ENCODE results near the gene GNL2.
"Not testable (repeated sequence)": the region's sequence is repeated elsewhere in the genome, so short reads cannot be mapped to it uniquely, and the experiment has no call there.

GNL2 gene

GRCh38 chr1:37533317-37534093, 62.2 kb downstream of the GNL2 start:
- H3K79me1 ChIP-seq (replicated peaks; ENCODE audit: low read length, poor library complexity, severe bottlenecking) = peaks cover 2% of the 10 kb centered on the region
- no peaks in the 10 kb centered on the region for H3K27me3 ChIP-seq (ENCODE audit: control insufficient read depth in 1 of 2, insufficient read depth in 1 of 2, low read length in 2 of 2)
- H3K9ac ChIP-seq (ENCODE audit: low read length) = peak overlapping the region; percentile 63
- H3K4me2 ChIP-seq (ENCODE audit: low read length, poor library complexity, severe bottlenecking) = no peak overlapping the region
- DNase-seq = no peak
- no peak overlapping the region for H4K91ac ChIP-seq (ENCODE audit: low read length)
- 76% methylated on average over 3 of the region's 4 CpGs for WGBS
- H4K8ac ChIP-seq (ENCODE audit: low read length) = no peak overlapping the region
- H3K27ac ChIP-seq (ENCODE audit: low read length, poor library complexity, severe bottlenecking) = no peak overlapping the region
- H3K18ac ChIP-seq (ENCODE audit: low read depth in 1 of 2, low read length in 2 of 2) = no peak overlapping the region
- H2BK5ac ChIP-seq (ENCODE audit: low read depth, low read length, poor library complexity, severe bottlenecking) = no peak overlapping the region
- no peak overlapping the region for H3K14ac ChIP-seq (ENCODE audit: low read length in 2 of 2)
- H3K23ac ChIP-seq (ENCODE audit: low read length in 2 of 2) = no peak overlapping the region
- peaks cover 3 to 30% of the 10 kb centered on the region in 2 experiments for H3K36me3 ChIP-seq (ENCODE audit: control insufficient read depth in 1 of 2, insufficient read depth in 2 of 2, low read depth in 1 of 2, low read length in 2 of 2)
- H3K4me1 ChIP-seq (ENCODE audit: control insufficient read depth, insufficient read depth, low read depth, low read length) = no peaks in the 10 kb centered on the region
- no peak overlapping the region for H2BK15ac ChIP-seq (ENCODE audit: low read depth, poor library complexity, severe bottlenecking)
- no peak overlapping the region for H3K4me3 ChIP-seq (ENCODE audit: insufficient read depth in 1 of 2, low read depth in 1 of 2, low read length in 2 of 2)
- H2AFZ ChIP-seq (ENCODE audit: low read depth, low read length) = no peak overlapping the region
- no peak overlapping the region for H3K4ac ChIP-seq (ENCODE audit: low read depth in 1 of 2, low read length in 2 of 2)
- no peak overlapping the region for H2BK120ac ChIP-seq (ENCODE audit: low read depth, low read length)
- no peaks in the 10 kb centered on the region for H3K9me3 ChIP-seq (ENCODE audit: control insufficient read depth, low read length)
- peak overlapping the region; percentile 1 for H2AK5ac ChIP-seq (ENCODE audit: low read length, severe bottlenecking)
- H2BK12ac ChIP-seq (ENCODE audit: low read length in 2 of 2) = no peak overlapping the region

GRCh38 chr1:37532418-37533156, 63.1 kb downstream of the GNL2 start:
- not testable (repeated sequence) for H2BK15ac ChIP-seq (ENCODE audit: low read depth, poor library complexity, severe bottlenecking); H2BK120ac ChIP-seq (ENCODE audit: low read depth, low read length); H3K4me3 ChIP-seq (ENCODE audit: insufficient read depth in 1 of 2, low read depth in 1 of 2, low read length in 2 of 2); H3K9me3 ChIP-seq (ENCODE audit: control insufficient read depth, low read length); H2AK5ac ChIP-seq (ENCODE audit: low read length, severe bottlenecking); H2BK5ac ChIP-seq (ENCODE audit: low read depth, low read length, poor library complexity, severe bottlenecking); H3K4ac ChIP-seq (ENCODE audit: low read depth in 1 of 2, low read length in 2 of 2); H3K27ac ChIP-seq (ENCODE audit: low read length, poor library complexity, severe bottlenecking); H2AFZ ChIP-seq (ENCODE audit: low read depth, low read length); DNase-seq; H4K91ac ChIP-seq (ENCODE audit: low read length); H3K14ac ChIP-seq (ENCODE audit: low read length in 2 of 2); H2BK12ac ChIP-seq (ENCODE audit: low read length in 2 of 2); H3K4me2 ChIP-seq (ENCODE audit: low read length, poor library complexity, severe bottlenecking); H3K9ac ChIP-seq (ENCODE audit: low read length); H3K4me1 ChIP-seq (ENCODE audit: control insufficient read depth, insufficient read depth, low read depth, low read length); H3K23ac ChIP-seq (ENCODE audit: low read length in 2 of 2); H4K8ac ChIP-seq (ENCODE audit: low read length); H3K27me3 ChIP-seq (ENCODE audit: control insufficient read depth in 1 of 2, insufficient read depth in 1 of 2, low read length in 2 of 2); H3K18ac ChIP-seq (ENCODE audit: low read depth in 1 of 2, low read length in 2 of 2); H3K79me1 ChIP-seq (replicated peaks; ENCODE audit: low read length, poor library complexity, severe bottlenecking)
- H3K36me3 ChIP-seq (ENCODE audit: control insufficient read depth in 1 of 2, insufficient read depth in 2 of 2, low read depth in 1 of 2, low read length in 2 of 2) = peaks cover 0 to 23% of the 10 kb centered on the region in 2 experiments
- 100% methylated on average over 4 of the region's 4 CpGs for WGBS

GRCh38 chr1:37529888-37530287, 65.8 kb downstream of the GNL2 start:
- not testable (repeated sequence) for H2BK5ac ChIP-seq (ENCODE audit: low read depth, low read length, poor library complexity, severe bottlenecking); H3K27ac ChIP-seq (ENCODE audit: low read length, poor library complexity, severe bottlenecking); H2BK120ac ChIP-seq (ENCODE audit: low read depth, low read length); H3K79me1 ChIP-seq (replicated peaks; ENCODE audit: low read length, poor library complexity, severe bottlenecking); H3K9me3 ChIP-seq (ENCODE audit: control insufficient read depth, low read length); H3K27me3 ChIP-seq (ENCODE audit: control insufficient read depth in 1 of 2, insufficient read depth in 1 of 2, low read length in 2 of 2); H3K9ac ChIP-seq (ENCODE audit: low read length); H4K8ac ChIP-seq (ENCODE audit: low read length); H3K18ac ChIP-seq (ENCODE audit: low read depth in 1 of 2, low read length in 2 of 2); DNase-seq; H3K36me3 ChIP-seq (ENCODE audit: control insufficient read depth in 1 of 2, insufficient read depth in 2 of 2, low read depth in 1 of 2, low read length in 2 of 2); H3K14ac ChIP-seq (ENCODE audit: low read length in 2 of 2); H3K4me1 ChIP-seq (ENCODE audit: control insufficient read depth, insufficient read depth, low read depth, low read length); H4K91ac ChIP-seq (ENCODE audit: low read length); H3K23ac ChIP-seq (ENCODE audit: low read length in 2 of 2); H3K4me2 ChIP-seq (ENCODE audit: low read length, poor library complexity, severe bottlenecking); H2AK5ac ChIP-seq (ENCODE audit: low read length, severe bottlenecking); H2BK15ac ChIP-seq (ENCODE audit: low read depth, poor library complexity, severe bottlenecking); H3K4me3 ChIP-seq (ENCODE audit: insufficient read depth in 1 of 2, low read depth in 1 of 2, low read length in 2 of 2); H3K4ac ChIP-seq (ENCODE audit: low read depth in 1 of 2, low read length in 2 of 2); H2BK12ac ChIP-seq (ENCODE audit: low read length in 2 of 2); H2AFZ ChIP-seq (ENCODE audit: low read depth, low read length)
- 100% methylated on average over 1 of the region's 1 CpG for WGBS

GRCh38 chr1:37519613-37520012, 76.1 kb downstream of the GNL2 start:
- Histone ChIP-seq H3K4me2 (ENCODE audit: low read length, poor library complexity, severe bottlenecking) (no peak overlapping the region), H3K14ac (ENCODE audit: low read length in 2 of 2) (no peak overlapping the region), H3K18ac (ENCODE audit: low read depth in 1 of 2, low read length in 2 of 2) (no peak overlapping the region), H3K36me3 (ENCODE audit: control insufficient read depth in 1 of 2, insufficient read depth in 2 of 2, low read depth in 1 of 2, low read length in 2 of 2) (no peaks in the 10 kb centered on the region), H2BK5ac (ENCODE audit: low read depth, low read length, poor library complexity, severe bottlenecking) (no peak overlapping the region), H3K9ac (ENCODE audit: low read length) (no peak overlapping the region), H3K27ac (ENCODE audit: low read length, poor library complexity, severe bottlenecking) (no peak overlapping the region), H3K4me3 (ENCODE audit: insufficient read depth in 1 of 2, low read depth in 1 of 2, low read length in 2 of 2) (no peak overlapping the region), H3K23ac (ENCODE audit: low read length in 2 of 2) (no peak overlapping the region), H3K9me3 (ENCODE audit: control insufficient read depth, low read length) (no peaks in the 10 kb centered on the region), H3K4ac (ENCODE audit: low read depth in 1 of 2, low read length in 2 of 2) (no peak overlapping the region), H3K27me3 (ENCODE audit: control insufficient read depth in 1 of 2, insufficient read depth in 1 of 2, low read length in 2 of 2) (no peaks in the 10 kb centered on the region), H4K8ac (ENCODE audit: low read length) (no peak overlapping the region), H2BK12ac (ENCODE audit: low read length in 2 of 2) (no peak overlapping the region), H2AK5ac (ENCODE audit: low read length, severe bottlenecking) (no peak overlapping the region), H4K91ac (ENCODE audit: low read length) (no peak overlapping the region), H2AFZ (ENCODE audit: low read depth, low read length) (no peak overlapping the region), H3K4me1 (ENCODE audit: control insufficient read depth, insufficient read depth, low read depth, low read length) (no peaks in the 10 kb centered on the region), H2BK15ac (ENCODE audit: low read depth, poor library complexity, severe bottlenecking) (no peak overlapping the region), H3K79me1 (replicated peaks; ENCODE audit: low read length, poor library complexity, severe bottlenecking) (no peaks in the 10 kb centered on the region), H2BK120ac (ENCODE audit: low read depth, low read length) (no peak overlapping the region)
- DNase-seq = no peak
